NCI-H2196 (cell line): ENCODE measurements around the gene BAIAP2L1.
A peak's percentile ranks its signal among the peaks of the same experiment; 100 is the strongest.

Experiments
- DNase-seq: peaks from one replicate; lab custom pipeline; 2025; ENCODE audit not compliant: unreplicated experiment; lab: John Stamatoyannopoulos, UW

Gene BAIAP2L1

GRCh38 chr7:98295467-98296192, 105.3 kb downstream of the BAIAP2L1 start:
- no peak for DNase-seq

- peak; percentile 86 for DNase-seq
Observed at GRCh38 chr7:98294798-98295382, 106.0 kb downstream of the BAIAP2L1 start.

- no peak for DNase-seq
Observed at GRCh38 chr7:98294326-98294725, 106.6 kb downstream of the BAIAP2L1 start.

GRCh38 chr7:98293746-98294145, 107.1 kb downstream of the BAIAP2L1 start:
- DNase-seq, result no peak

- no peak for DNase-seq
Observed at GRCh38 chr7:98293265-98293664, 107.6 kb downstream of the BAIAP2L1 start.

GRCh38 chr7:98291717-98292116, 109.2 kb downstream of the BAIAP2L1 start:
- DNase-seq, result no peak

GRCh38 chr7:98289333-98289875, 111.5 kb downstream of the BAIAP2L1 start:
- no peak for DNase-seq

GRCh38 chr7:98288064-98288823, 112.6 kb downstream of the BAIAP2L1 start:
- DNase-seq, result no peak

- peak; percentile 28 for DNase-seq
Observed at GRCh38 chr7:98287486-98287959, 113.4 kb downstream of the BAIAP2L1 start.

- no peak for DNase-seq
Observed at GRCh38 chr7:98286701-98287485, 114.0 kb downstream of the BAIAP2L1 start.

GRCh38 chr7:98286093-98286539, 114.8 kb downstream of the BAIAP2L1 start:
- no peak for DNase-seq

- no peak for DNase-seq
Observed at GRCh38 chr7:98285157-98286092, 115.5 kb downstream of the BAIAP2L1 start.

GRCh38 chr7:98284335-98285036, 116.4 kb downstream of the BAIAP2L1 start:
- no peak for DNase-seq

GRCh38 chr7:98283887-98284222, 117.0 kb downstream of the BAIAP2L1 start:
- DNase-seq, result no peak

- no peak for DNase-seq
Observed at GRCh38 chr7:98283127-98283886, 117.6 kb downstream of the BAIAP2L1 start.

GRCh38 chr7:98282703-98283102, 118.2 kb downstream of the BAIAP2L1 start:
- DNase-seq, result no peak

- DNase-seq, result no peak
Observed at GRCh38 chr7:98281757-98282606, 118.9 kb downstream of the BAIAP2L1 start.
